SH-SY5Y (cell line): ENCODE measurements around the gene GIMAP1.

Experiments
- GATA2 ChIP-seq: IDR thresholded peaks from 2 replicates; pipeline ENCODE4 v1.6.1; 2011; ENCODE audit warnings: mild to moderate bottlenecking, low read depth, low read length
- GATA3 ChIP-seq: IDR thresholded peaks from 2 replicates; pipeline ENCODE4 v1.6.1; 2011; ENCODE audit warnings: low read depth, mild to moderate bottlenecking, low read length, moderate library complexity

DNA sequence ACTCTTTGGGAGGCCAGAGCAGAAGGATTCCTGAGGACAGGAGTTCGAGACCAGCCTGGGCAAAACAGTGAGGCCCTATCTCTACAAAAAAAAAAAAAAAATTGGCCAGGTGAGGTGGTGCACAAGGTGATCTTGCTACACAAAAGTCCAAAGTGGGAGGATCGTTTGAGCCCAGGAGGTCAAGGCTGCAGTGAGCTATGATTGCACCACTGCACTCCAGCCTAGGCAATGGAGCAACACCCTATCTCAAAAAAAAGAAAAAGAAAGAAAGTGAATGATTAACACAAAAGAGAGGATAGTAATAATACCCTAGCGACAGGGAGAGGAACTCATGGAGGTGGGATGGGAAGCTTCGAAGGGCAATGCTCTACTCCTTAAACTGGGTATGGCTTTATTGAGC, 53.4 kb downstream of the GIMAP1 start:
- TF ChIP-seq GATA3 (no peak), GATA2 (no peak)
